ENCODE measurements around the gene SRSF10.

The SRSF10 gene

DNA sequence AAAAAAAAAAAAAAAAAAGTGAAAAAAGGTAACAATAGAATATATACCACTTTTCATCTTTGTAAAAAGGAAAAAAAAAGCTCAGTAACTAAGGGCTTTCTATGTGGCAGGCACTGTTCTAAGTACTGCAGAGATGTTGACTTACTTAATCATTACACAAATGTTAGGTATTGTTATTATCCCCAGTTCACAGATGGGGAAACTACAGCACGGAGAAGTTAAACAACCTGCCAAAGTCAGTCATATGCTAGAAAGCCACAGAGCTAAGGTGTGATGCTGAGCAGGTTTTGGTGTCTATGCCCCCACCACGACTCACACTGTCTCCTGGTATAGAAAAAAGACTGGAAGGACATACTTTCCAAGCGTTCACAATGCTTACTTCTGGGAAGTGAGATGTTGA is 27.1 kb downstream of the SRSF10 start:
- no peak overlapping the region for H3K4me3 ChIP-seq (ENCODE audit: low read depth, low read length)
- TF ChIP-seq CTCF (IDR thresholded peaks at IDR 0.05; ENCODE audit: low read depth, low read length, missing control alignments): no peak
- no peak for DNase-seq (ENCODE audit: low read depth)

GRCh38 chr1:23947366-23947765 is 32.8 kb downstream of the SRSF10 start:
- no peak overlapping the region for H3K4me3 ChIP-seq (ENCODE audit: low read depth, low read length)
- no peak for TF ChIP-seq CTCF (IDR thresholded peaks at IDR 0.05; ENCODE audit: low read depth, low read length, missing control alignments)
- no peak for DNase-seq (ENCODE audit: low read depth)

DNA sequence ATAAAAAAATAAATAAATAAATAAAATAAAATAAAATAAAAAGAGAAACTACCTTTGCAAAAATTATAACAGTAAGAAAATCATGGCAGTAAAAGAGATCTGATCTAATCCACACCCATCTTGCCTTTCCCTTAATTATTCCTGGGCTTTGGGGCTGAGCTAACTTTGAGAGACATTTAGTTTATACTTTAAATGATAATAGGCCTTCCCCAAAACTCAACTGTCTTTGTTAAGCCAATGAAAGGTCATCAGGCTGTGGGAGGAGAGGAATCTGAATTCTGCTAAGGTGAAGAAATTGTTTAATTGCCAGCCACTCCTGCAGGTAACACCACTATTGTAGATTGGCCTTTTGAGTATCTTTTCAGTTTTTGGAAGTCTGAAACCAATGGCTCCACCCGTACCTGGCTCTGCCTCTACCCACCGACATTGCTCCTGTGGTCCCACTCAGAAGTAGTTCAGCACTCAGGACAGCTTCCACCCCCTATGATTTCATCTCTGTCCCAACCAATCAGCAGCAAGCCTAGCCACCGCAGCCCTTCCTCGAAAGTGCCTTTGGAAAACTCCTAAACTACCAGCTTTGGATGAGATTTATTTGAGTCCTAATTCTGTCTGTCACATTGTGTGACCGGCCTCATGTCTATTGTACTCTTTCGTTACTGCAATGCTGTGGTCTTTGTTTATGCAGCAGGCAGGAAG is 43.5 kb downstream of the SRSF10 start:
- no peak for TF ChIP-seq CTCF (IDR thresholded peaks at IDR 0.05; ENCODE audit: low read depth, low read length, missing control alignments)
- DNase-seq (ENCODE audit: low read depth): no peak
- H3K4me3 ChIP-seq (ENCODE audit: low read depth, low read length): no peak overlapping the region

DNA sequence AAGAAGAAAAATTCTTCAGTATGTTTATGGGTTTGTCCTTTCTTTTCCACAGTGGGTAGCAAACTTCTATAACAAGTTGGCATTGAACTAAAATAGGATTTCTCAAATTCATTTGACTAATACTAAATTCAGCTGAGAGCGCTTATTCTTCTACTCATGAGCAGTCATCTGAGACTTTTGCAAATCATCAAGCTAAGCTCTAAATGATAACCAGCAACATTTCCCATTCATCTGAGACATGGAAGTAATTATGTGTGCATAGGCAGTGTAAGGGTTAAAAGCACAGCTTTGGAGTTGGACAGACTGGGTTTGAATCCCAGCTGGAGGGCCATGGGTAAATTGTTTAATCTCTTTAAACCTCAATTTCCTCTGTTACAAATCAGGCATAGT is 48.6 kb downstream of the SRSF10 start:
- no peak overlapping the region for H3K4me3 ChIP-seq (ENCODE audit: low read depth, low read length)
- TF ChIP-seq CTCF (IDR thresholded peaks at IDR 0.05; ENCODE audit: low read depth, low read length, missing control alignments): no peak

DNA sequence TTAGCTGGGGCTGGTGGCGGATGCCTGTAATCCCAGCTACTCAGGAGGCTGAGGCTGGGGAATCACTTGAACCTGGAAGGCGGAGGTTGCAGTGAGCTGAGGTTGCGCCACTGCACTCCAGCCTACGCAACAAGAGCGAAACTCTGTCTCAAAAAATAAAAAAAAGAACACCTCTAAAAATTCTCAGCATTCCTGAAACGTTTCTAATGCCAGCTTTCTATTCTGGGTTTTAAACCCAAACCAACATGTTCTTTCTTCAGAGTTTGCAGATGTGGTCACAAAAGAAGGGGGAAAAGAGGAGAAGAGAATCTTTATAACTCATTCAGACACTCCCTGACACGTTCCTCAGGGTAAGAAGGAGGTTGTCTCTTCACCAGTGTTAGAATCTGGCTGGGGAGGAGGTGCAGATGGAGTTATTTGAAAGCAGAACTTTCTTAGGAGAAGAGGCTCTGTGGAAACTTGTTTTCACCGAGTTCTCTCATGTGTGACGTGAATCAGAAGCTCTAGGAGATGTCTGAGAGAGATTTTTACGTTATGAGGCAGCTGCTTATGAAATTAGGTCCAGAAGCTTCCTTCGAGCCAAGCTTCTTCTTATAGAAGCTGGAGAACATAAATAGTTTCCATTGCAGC is 49.2 kb downstream of the SRSF10 start:
- no peak overlapping the region; the same call in 1 of the 2 replicates for H3K4me3 ChIP-seq (ENCODE audit: low read depth, low read length)
- no peak for TF ChIP-seq CTCF (IDR thresholded peaks at IDR 0.05; ENCODE audit: low read depth, low read length, missing control alignments)
- DNase-seq (ENCODE audit: low read depth): no peak

More for the DNA sequence above, 48.6 kb downstream of the SRSF10 start:
- DNase-seq (ENCODE audit: low read depth): no peak

DNA sequence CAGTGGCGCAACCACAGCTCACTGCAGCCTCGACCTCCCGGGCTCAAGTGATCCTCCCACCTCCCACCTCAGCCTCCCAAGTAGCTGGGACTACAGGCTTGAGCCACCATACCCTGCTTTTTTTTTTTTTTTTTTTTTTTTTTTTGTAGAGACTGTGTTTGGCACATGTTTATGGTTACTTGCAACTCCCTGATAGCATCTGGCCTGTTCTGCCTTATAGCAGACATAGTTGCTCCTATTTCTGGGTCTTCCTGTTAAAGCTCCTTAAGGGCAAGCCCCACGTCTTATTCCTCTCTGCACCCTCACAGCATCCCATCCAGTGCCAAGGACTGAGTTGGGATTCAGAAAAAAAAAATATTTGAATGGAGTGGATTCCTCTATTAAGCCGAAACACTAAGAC is 49.9 kb downstream of the SRSF10 start:
- no peak overlapping the region for H3K4me3 ChIP-seq (ENCODE audit: low read depth, low read length)
- no peak for DNase-seq (ENCODE audit: low read depth)
- no peak for TF ChIP-seq CTCF (IDR thresholded peaks at IDR 0.05; ENCODE audit: low read depth, low read length, missing control alignments)

DNA sequence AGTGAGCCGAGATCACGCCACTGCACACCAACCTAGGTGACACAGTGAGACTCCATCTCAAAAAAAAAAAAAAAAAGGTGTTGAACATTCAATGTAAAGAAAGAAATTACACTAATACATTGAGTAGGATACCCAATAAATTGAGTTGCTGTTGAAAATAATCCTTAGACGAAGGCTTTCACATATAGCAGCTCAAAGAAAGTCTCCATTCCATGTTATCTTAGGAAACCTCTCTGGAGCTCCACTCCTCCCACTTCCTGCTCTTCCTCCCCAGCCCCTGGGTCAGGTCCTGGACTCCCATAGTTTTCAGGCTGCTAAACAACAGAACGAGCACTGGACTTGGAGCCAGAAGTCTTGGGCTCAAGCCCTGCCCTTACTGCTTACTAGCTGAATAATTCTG is 51.3 kb downstream of the SRSF10 start:
- no peak for TF ChIP-seq CTCF (IDR thresholded peaks at IDR 0.05; ENCODE audit: low read depth, low read length, missing control alignments)
- no peak for DNase-seq (ENCODE audit: low read depth)
- no peak overlapping the region for H3K4me3 ChIP-seq (ENCODE audit: low read depth, low read length)

Measured in GM12864 (cell line).